Neural progenitor cell (in vitro differentiated cells): ENCODE data around the gene PACSIN2. TPM values are rescaled to one million over a fixed set of nuclear protein-coding genes. Genes with fewer than 3 reads are reported as not detected.

Experiments used
- DNase-seq: peaks from one replicate; pipeline ENCODE4 v3.0.0-alpha.2; 2016; ENCODE audit warnings: low spot score
- H2AFZ ChIP-seq: fragments of 200-600 bp; sonication (generic); replicated peaks from 2 replicates; pipeline ENCODE4 v1.6.1; 2016; ENCODE audit warnings: antibody characterized with exemption
- H3F3A ChIP-seq: fragments of 200-600 bp; sonication (generic); 2 replicates; pipeline ENCODE4 v1.6.1; 2016; ENCODE audit warnings: antibody characterized with exemption, low read depth
- H3K27ac ChIP-seq: fragments of 200-600 bp; sonication (generic); 2 replicates; pipeline ENCODE4 v1.5.1; 2016; ENCODE audit warnings: mild to moderate bottlenecking
- H3K27me3 ChIP-seq: fragments of 200-600 bp; sonication (generic); 2 replicates; pipeline ENCODE4 v1.6.1; 2016; ENCODE audit warnings: mild to moderate bottlenecking, moderate library complexity
- H3K36me3 ChIP-seq: fragments of 200-600 bp; sonication (generic); 2 replicates; pipeline ENCODE4 v1.5.1; 2016
- H3K4me1 ChIP-seq: fragments of 200-600 bp; sonication (generic); 2 replicates; pipeline ENCODE4 v1.6.1; 2016; ENCODE audit warnings: mixed run types
- H3K4me2 ChIP-seq: fragments of 200-600 bp; sonication (generic); 2 replicates; pipeline ENCODE4 v1.6.1; 2016
- H3K4me3 ChIP-seq: fragments of 200-600 bp; sonication (generic); 2 replicates; pipeline ENCODE4 v1.5.1; 2016
- H3K79me2 ChIP-seq: fragments of 200-600 bp; sonication (generic); 2 replicates; pipeline ENCODE4 v1.6.1; 2016; ENCODE audit warnings: low read depth
- H3K9ac ChIP-seq: fragments of 200-600 bp; sonication (generic); 2 replicates; pipeline ENCODE4 v1.6.1; 2016
- H3K9me3 ChIP-seq: fragments of 200-600 bp; sonication (generic); 2 replicates; pipeline ENCODE4 v1.5.1; 2016; ENCODE audit warnings: low read depth
- H4K20me1 ChIP-seq: fragments of 200-600 bp; sonication (generic); 2 replicates; pipeline ENCODE4 v1.6.1; 2016; ENCODE audit warnings: low read depth
- H3K27ac Mint-ChIP-seq: 3 replicates; pipeline ENCODE4 v1.8.0; 2021; ENCODE audit warnings: mixed read lengths
- H3K27me3 Mint-ChIP-seq: 2 replicates; pipeline ENCODE4 v1.8.0; 2022; ENCODE audit warnings: low read depth, mild to moderate bottlenecking, inconsistent platforms, moderate library complexity, mixed read lengths; ENCODE audit not compliant: insufficient read depth
- H3K36me3 Mint-ChIP-seq: 3 replicates; pipeline ENCODE4 v1.8.0; 2021; ENCODE audit warnings: mixed read lengths
- H3K4me1 Mint-ChIP-seq: 3 replicates; pipeline ENCODE4 v1.8.0; 2021; ENCODE audit warnings: mixed read lengths
- H3K4me3 Mint-ChIP-seq: 3 replicates; pipeline ENCODE4 v1.8.0; 2021; ENCODE audit warnings: mild to moderate bottlenecking, moderate library complexity, mixed read lengths
- H3K9me3 Mint-ChIP-seq: 3 replicates; pipeline ENCODE4 v1.8.0; 2020; ENCODE audit warnings: mixed read lengths
- CTCF ChIP-seq: fragments of 200-600 bp; sonication (generic); IDR thresholded peaks from 2 replicates; pipeline ENCODE4 v1.5.1; 2017; ENCODE audit warnings: antibody characterized with exemption, mild to moderate bottlenecking
- EZH2 ChIP-seq: fragments of 200-600 bp; sonication (generic); IDR thresholded peaks from 2 replicates; pipeline ENCODE4 v1.6.1; 2017; ENCODE audit warnings: antibody characterized with exemption, mild to moderate bottlenecking, moderate library complexity
- EZH2phosphoT487 ChIP-seq: fragments of 200-600 bp; sonication (generic); IDR thresholded peaks from 2 replicates; pipeline ENCODE4 v1.6.1; 2017; ENCODE audit warnings: antibody characterized with exemption
- total RNA-seq: library from RNA; depleted of rRNA; stranded (reverse); fragments of >200 nt; gene quantifications from 2 replicates; pipeline ENCODE4 v1.2.3, GENCODE V29; 2015; ENCODE audit warnings: low replicate concordance

The PACSIN2 gene
- total RNA-seq, 1 donor from 2014 or later, result 38.1 TPM

GRCh38 chr22:42830161-42830560 is 184.8 kb downstream of the PACSIN2 start:
- Histone ChIP-seq H3K4me1 (no peaks in the 10 kb centered on the region), H3K27ac (no peak overlapping the region), H3K4me3 (no peak overlapping the region), H3K79me2 (no peaks in the 10 kb centered on the region), H4K20me1 (no peaks in the 10 kb centered on the region), H2AFZ (no peak overlapping the region), H3K9ac (no peak overlapping the region), H3K27me3 (no peaks in the 10 kb centered on the region), H3K9me3 (no peaks in the 10 kb centered on the region), H3F3A (no peaks in the 10 kb centered on the region), H3K4me2 (no peak overlapping the region), H3K36me3 (peaks cover 6% of the 10 kb centered on the region)
- DNase-seq, result no peak
- H3K9me3 Mint-ChIP-seq, result no peaks in the 10 kb centered on the region
- peaks cover 13% of the 10 kb centered on the region for H3K36me3 Mint-ChIP-seq
- H3K4me3 Mint-ChIP-seq, result no peak overlapping the region
- no peaks in the 10 kb centered on the region for H3K27me3 Mint-ChIP-seq
- TF ChIP-seq EZH2 (no peak), EZH2phosphoT487 (no peak), CTCF (no peak)
- no peak overlapping the region for H3K27ac Mint-ChIP-seq
- H3K4me1 Mint-ChIP-seq, result no peaks in the 10 kb centered on the region

DNA sequence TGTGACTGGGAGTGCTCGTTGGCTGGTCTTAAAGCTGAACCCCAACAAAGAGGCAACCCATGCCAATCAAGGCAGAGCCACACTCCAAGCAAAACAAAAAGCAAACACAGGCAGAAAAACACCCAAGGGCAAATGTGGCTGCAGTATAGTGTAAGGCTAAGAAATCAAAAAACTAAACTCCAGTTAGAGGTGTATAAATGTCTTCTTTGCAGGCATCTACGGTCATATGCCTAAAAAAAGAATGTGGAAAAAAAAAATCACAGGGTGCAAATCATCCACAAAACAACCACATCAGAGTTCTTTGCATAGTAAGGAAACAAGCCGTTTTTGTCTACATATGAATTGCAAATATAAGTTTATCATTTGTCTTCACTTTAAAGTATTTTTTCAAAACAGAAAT is 185.6 kb downstream of the PACSIN2 start:
- H3K36me3 Mint-ChIP-seq, result peaks cover 14% of the 10 kb centered on the region

DNA sequence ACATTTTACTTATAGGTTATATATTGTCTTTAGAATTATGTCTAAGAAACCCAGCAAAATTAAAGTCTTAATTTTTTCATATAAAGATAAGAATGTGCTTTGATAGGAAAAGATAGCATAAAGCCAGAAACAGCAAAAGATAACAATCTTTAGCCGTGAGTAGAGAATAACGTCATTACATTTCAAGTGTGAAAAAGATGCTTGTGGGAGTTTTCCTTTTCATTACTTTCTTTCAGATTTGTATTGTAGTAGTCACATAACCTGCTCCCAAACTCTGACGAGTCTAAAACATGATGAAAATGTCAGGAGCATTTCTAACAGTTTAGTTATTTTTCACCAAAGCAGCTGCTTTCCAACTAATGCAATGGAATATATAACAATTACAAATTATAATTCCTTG is 189.2 kb downstream of the PACSIN2 start:
- Histone ChIP-seq H3K4me1 (no peaks in the 10 kb centered on the region), H3K4me3 (no peak overlapping the region), H3K27me3 (no peaks in the 10 kb centered on the region), H3K79me2 (no peaks in the 10 kb centered on the region), H2AFZ (no peak overlapping the region), H3K9me3 (no peaks in the 10 kb centered on the region), H3K9ac (no peak overlapping the region), H3F3A (no peaks in the 10 kb centered on the region), H3K36me3 (peaks cover 6% of the 10 kb centered on the region), H3K27ac (no peak overlapping the region), H3K4me2 (no peak overlapping the region), H4K20me1 (no peaks in the 10 kb centered on the region)
- TF ChIP-seq EZH2phosphoT487 (no peak), EZH2 (no peak), CTCF (no peak)
- Mint-ChIP-seq H3K9me3 (peaks cover 3% of the 10 kb centered on the region), H3K36me3 (peaks cover 25% of the 10 kb centered on the region), H3K27me3 (no peaks in the 10 kb centered on the region), H3K4me3 (no peak overlapping the region), H3K4me1 (no peaks in the 10 kb centered on the region), H3K27ac (no peak overlapping the region)
- no peak for DNase-seq

More for the DNA sequence above, 185.6 kb downstream of the PACSIN2 start:
- Mint-ChIP-seq H3K4me3 (no peak overlapping the region), H3K9me3 (no peaks in the 10 kb centered on the region), H3K27me3 (no peaks in the 10 kb centered on the region), H3K4me1 (no peaks in the 10 kb centered on the region), H3K27ac (no peak overlapping the region)
- H3K9me3 ChIP-seq, result no peaks in the 10 kb centered on the region
- H3K4me2 ChIP-seq, result no peak overlapping the region
- no peak overlapping the region for H3K27ac ChIP-seq
- TF ChIP-seq CTCF, result no peak
- no peak for TF ChIP-seq EZH2
- no peak for TF ChIP-seq EZH2phosphoT487
- no peaks in the 10 kb centered on the region for H3K27me3 ChIP-seq
- H3K36me3 ChIP-seq, result peaks cover 6% of the 10 kb centered on the region
- no peaks in the 10 kb centered on the region for H3K4me1 ChIP-seq
- H3K9ac ChIP-seq, result no peak overlapping the region
- no peak overlapping the region for H3K4me3 ChIP-seq
- H3K79me2 ChIP-seq, result no peaks in the 10 kb centered on the region
- no peaks in the 10 kb centered on the region for H3F3A ChIP-seq
- no peaks in the 10 kb centered on the region for H4K20me1 ChIP-seq
- no peak for DNase-seq
- no peak overlapping the region for H2AFZ ChIP-seq
